GM19099 (cell line): ENCODE measurements around the gene COX4I1.

ENCODE experiments used
- POLR2A ChIP-seq: IDR thresholded peaks from 3 replicates; pipeline ENCODE4 v1.6.1; 2011; ENCODE audit warnings: low read depth; ENCODE audit not compliant: insufficient read length; ENCODE audit errors: extremely low read depth

Gene COX4I1

DNA sequence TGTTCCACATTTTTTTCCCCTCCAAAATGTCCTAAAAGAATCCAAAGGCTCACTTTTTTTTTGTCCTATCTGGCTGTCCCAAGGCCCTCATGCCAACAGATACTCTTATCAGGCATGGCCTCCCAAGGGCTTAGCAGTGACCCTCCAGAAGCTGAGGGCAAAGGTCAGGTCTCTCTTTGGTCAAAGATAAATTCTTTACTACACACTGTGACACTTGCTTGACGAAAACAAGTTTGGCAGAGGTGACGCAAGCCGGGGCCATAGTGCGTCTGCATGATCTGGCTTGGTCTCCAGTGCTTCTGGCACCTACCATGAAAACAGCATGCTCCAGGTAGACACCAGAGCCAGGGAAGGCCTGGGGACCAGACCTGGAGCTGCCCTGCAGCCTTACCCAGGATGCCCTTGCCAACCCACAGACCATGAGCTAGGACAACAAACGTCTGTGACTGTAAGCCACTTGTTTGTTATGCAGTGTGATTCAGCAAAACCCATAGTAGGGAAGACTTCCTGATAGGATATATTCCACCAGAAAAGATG, 50.9 kb downstream of the COX4I1 start:
- no peak for TF ChIP-seq POLR2A

DNA sequence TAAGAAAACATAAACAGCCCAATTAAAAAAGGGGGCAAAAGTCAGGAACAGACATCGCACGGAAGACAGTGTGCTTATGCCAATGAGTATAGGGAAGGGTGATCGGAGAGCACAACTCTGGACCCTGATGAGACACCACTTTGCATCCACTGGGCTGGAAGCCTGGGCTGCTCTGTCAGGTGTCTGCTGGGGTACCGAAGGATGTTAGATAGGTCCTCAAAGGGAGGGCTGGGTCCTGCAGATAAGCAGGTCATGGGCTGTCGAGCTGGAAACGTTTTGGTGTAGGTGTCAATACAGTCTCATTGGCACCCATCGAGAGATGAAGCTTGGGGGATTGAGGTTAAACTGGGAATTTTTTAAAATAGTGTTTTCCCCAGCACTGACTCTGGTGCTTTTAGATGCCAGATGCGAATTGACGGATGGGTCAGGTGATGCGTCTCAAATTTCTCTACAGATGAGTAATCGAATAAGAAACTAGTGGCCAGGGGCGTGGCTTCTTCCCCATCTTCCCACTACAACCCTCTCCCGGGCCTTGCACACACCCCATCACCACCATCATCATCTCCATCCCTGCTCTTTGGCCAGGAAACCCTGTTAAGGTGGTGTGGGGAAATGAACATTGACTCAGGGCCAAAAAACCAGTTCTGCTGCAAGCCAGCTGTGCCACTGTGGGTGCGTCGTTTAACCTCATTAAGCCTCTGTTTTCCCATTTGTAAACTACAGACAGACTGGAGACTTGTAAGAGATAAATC, 51.7 kb downstream of the COX4I1 start:
- no peak for TF ChIP-seq POLR2A

DNA sequence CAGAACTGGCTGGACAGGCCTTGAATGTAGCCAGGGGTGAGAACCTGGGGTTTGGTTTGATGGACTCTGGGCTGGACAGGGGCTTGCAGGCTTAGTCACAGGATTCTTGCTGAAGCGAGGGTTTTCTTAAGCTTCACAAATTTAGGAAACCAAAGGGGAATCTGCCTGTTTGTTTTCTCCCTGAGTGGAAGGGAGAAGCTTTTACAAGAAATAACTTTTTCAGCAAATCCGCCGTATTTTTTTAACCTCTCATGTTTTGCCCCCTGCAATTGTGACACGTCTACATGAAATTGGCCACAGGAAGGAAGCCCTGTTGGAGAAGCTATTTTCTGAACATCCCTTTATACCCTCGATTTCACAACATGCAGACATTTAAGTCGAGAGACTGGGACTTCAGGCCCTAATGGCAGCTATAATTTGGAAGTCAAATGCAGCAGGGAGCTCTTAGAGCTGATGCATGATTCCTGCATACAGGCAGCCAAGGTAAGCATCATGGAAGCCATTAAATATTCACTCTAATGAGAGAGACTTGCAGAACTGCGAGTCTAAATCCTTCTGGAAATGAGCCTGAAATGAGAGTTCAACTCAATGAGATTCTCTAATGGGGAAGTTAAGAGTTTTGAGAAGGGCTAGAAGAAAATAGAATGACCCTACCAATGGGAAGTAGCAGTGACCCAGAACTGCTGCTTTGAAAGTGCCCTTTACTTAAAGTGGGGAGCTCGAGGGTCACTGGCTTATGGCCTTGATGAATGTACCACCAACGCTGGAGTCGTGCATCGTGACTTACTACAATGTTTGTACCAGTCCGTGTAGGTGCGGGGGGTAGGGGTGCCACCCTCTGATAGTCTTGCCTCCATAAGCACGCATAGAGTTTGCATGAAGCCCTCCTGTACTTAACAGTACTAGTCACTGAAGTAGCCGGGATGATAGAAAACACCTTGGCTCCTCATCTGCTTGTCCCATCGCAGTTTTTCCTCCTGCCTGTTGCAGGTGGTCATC, 54.4 kb downstream of the COX4I1 start:
- no peak for TF ChIP-seq POLR2A

DNA sequence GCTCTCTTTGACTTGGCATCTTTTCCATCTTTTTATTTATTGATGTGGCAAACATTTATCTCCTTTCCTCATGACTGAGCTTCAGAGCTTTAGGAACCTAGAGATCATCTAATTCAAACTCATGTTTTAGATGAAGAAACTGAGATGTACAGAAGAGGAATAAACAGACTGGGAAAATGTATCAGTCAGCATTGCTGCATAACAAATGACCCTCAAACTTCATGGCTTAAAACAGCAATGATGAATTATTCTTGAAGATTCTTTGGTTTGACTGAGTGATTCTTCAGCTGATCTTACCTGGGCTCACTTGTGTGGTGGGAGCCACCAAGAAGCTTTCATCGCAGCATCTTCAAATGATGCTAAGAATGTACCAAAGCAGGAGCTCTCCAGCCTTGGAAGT, 55.4 kb downstream of the COX4I1 start:
- TF ChIP-seq POLR2A = no peak

DNA sequence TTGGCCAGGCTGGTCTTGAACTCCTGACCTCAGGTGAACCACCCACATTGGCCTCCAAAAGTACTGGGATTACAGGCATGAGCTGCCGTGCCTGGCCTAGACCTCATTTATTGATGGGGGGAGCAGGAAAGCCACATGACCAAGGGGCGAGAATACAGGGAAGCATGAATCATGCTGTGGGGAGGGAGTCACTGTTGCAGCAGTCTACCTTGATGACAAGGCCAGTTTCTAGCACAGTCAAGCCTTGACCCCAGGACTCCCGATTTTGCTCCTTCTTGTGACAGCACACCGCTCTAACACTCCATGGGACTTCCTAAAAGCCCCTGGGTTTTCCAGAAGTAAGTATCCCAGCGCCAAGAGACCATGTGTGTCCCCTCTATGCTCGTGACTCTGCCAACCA, 56.6 kb downstream of the COX4I1 start:
- no peak for TF ChIP-seq POLR2A

DNA sequence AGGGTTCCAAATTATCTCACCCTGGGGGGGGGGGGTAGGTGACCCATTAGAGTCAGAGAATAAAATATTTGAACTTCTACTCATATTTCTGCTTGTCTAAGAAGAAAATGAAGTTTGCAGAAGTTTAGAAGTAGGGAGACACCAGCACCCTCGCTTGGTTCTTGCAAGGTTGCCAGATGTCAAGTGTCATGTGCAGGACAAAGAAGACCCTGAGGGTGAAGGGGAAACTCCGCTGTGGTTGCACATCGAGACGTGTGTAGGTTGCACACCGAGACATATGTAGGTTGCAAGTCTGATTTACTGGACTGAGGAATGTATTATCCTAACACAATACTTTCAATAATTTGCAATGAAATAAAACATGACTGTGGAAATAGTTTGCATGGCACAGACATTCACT, 57.1 kb downstream of the COX4I1 start:
- no peak for TF ChIP-seq POLR2A
